IMR-90 (cell line): ENCODE measurements around the gene PTH.

Experiments used
- CHD1 ChIP-seq: IDR thresholded peaks from 2 replicates; pipeline ENCODE4 v1.6.1; 2012; ENCODE audit warnings: low read depth, low read length, improper control_type of control experiment
- FOS ChIP-seq: fragments of 150-350 bp; IDR thresholded peaks from 2 replicates; pipeline ENCODE4 v1.6.1; 2016; ENCODE audit warnings: low read depth, low read length
- POLR2A ChIP-seq: IDR thresholded peaks from 2 replicates; pipeline ENCODE4 v1.6.1; 2012; ENCODE audit warnings: mild to moderate bottlenecking, low read depth, low read length
- RAD21 ChIP-seq: IDR thresholded peaks from 2 replicates; pipeline ENCODE4 v1.6.1; 2012; ENCODE audit warnings: low read length, improper control_type of control experiment
- SMC3 ChIP-seq: fragments of 150-350 bp; IDR thresholded peaks from 2 replicates; pipeline ENCODE4 v1.6.1; 2016; ENCODE audit warnings: low read depth, mild to moderate bottlenecking, antibody characterized with exemption, low read length, moderate library complexity
- TF ChIP-seq, protein P1 (sequence below): conservative IDR thresholded peaks from 2 replicates; pipeline ENCODE4 v1.5.1; 2012; ENCODE audit warnings: mild to moderate bottlenecking, low read depth, low read length, improper control_type of control experiment
- TF ChIP-seq, protein P2 (sequence below): fragments of 150-350 bp; IDR thresholded peaks from 2 replicates; pipeline ENCODE4 v1.6.1; 2016; ENCODE audit warnings: low read depth, mild to moderate bottlenecking, low read length, moderate library complexity, borderline replicate concordance

DNA sequence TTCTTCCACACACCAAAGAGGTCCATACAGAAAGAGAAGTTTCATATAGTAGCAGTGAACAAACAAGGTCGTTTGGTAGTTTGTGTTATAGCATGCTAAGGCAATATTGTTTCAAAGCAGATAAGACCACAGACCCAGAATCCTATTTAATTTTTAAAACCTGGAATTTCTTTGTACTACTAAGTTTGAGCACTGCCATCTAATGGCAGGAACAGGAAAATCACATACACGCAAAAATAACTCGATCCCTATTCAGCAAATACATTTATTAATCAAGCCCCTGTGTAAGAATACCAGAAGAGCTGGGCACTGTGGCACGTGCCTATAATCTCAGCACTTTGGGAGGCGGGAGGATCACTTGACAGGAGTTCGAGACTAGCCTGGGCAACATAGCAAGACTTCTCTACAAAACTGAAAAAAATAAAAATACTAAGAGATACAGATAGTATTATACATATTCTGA, 29.9 kb downstream of the PTH start:
- TF ChIP-seq POLR2A, result no peak
- no peak for TF ChIP-seq CHD1
- TF ChIP-seq, protein P1, sequence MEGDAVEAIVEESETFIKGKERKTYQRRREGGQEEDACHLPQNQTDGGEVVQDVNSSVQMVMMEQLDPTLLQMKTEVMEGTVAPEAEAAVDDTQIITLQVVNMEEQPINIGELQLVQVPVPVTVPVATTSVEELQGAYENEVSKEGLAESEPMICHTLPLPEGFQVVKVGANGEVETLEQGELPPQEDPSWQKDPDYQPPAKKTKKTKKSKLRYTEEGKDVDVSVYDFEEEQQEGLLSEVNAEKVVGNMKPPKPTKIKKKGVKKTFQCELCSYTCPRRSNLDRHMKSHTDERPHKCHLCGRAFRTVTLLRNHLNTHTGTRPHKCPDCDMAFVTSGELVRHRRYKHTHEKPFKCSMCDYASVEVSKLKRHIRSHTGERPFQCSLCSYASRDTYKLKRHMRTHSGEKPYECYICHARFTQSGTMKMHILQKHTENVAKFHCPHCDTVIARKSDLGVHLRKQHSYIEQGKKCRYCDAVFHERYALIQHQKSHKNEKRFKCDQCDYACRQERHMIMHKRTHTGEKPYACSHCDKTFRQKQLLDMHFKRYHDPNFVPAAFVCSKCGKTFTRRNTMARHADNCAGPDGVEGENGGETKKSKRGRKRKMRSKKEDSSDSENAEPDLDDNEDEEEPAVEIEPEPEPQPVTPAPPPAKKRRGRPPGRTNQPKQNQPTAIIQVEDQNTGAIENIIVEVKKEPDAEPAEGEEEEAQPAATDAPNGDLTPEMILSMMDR, result peak; percentile 65
- peak; percentile 44; the same call in 1 of the 2 replicates for TF ChIP-seq RAD21
- no peak for TF ChIP-seq FOS
- TF ChIP-seq, protein P2, sequence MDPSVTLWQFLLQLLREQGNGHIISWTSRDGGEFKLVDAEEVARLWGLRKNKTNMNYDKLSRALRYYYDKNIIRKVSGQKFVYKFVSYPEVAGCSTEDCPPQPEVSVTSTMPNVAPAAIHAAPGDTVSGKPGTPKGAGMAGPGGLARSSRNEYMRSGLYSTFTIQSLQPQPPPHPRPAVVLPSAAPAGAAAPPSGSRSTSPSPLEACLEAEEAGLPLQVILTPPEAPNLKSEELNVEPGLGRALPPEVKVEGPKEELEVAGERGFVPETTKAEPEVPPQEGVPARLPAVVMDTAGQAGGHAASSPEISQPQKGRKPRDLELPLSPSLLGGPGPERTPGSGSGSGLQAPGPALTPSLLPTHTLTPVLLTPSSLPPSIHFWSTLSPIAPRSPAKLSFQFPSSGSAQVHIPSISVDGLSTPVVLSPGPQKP, result no peak
- TF ChIP-seq SMC3, result peak; percentile 37; the same call in 1 of the 2 replicates
